ENCODE results near the gene SPATA3.

DNA sequence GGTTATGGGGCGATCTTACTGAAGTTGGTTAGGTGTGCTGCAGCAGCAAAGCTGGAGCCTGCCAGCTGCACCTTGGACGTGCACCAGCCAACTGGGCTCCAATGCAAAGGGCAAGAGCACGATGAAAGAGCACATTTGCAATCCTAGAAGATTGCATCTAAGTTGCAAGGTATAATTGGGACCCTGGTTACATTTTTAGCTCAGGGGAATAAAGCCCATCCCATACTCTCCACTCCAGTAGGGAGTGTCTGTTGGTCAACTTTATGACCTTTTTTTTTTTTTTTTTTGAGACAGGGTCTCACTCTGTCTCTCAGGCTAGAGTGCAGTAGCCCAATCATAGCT is 48.7 kb upstream of the SPATA3 start:
- TF ChIP-seq, protein P1, sequence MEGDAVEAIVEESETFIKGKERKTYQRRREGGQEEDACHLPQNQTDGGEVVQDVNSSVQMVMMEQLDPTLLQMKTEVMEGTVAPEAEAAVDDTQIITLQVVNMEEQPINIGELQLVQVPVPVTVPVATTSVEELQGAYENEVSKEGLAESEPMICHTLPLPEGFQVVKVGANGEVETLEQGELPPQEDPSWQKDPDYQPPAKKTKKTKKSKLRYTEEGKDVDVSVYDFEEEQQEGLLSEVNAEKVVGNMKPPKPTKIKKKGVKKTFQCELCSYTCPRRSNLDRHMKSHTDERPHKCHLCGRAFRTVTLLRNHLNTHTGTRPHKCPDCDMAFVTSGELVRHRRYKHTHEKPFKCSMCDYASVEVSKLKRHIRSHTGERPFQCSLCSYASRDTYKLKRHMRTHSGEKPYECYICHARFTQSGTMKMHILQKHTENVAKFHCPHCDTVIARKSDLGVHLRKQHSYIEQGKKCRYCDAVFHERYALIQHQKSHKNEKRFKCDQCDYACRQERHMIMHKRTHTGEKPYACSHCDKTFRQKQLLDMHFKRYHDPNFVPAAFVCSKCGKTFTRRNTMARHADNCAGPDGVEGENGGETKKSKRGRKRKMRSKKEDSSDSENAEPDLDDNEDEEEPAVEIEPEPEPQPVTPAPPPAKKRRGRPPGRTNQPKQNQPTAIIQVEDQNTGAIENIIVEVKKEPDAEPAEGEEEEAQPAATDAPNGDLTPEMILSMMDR (conservative IDR thresholded peaks at IDR 0.05 in 1 of 2, IDR thresholded peaks at IDR 0.05 in 1 of 2; ENCODE audit: low read depth in 1 of 2, low read length in 2 of 2): no peak
- no peak for TF ChIP-seq EZH2 (IDR thresholded peaks at IDR 0.05; ENCODE audit: low read length, missing control alignments)
